Fibroblast of skin of left biceps (primary cell): ENCODE results near the gene LGALS4.
"Not testable (repeated sequence)": the region's sequence is repeated elsewhere in the genome, so short reads cannot be mapped to it uniquely, and the experiment has no call there.

Experiments used
- DNase-seq, 2 experiments: peaks; one replicate each; pipeline ENCODE4 v3.0.0-alpha.2; 2013; ENCODE audit warnings: low read depth in 2 of 2

The LGALS4 gene

GRCh38 chr19:38821230-38821825 lies 8.6 kb upstream of the LGALS4 start:
- not testable (repeated sequence) for DNase-seq

DNA sequence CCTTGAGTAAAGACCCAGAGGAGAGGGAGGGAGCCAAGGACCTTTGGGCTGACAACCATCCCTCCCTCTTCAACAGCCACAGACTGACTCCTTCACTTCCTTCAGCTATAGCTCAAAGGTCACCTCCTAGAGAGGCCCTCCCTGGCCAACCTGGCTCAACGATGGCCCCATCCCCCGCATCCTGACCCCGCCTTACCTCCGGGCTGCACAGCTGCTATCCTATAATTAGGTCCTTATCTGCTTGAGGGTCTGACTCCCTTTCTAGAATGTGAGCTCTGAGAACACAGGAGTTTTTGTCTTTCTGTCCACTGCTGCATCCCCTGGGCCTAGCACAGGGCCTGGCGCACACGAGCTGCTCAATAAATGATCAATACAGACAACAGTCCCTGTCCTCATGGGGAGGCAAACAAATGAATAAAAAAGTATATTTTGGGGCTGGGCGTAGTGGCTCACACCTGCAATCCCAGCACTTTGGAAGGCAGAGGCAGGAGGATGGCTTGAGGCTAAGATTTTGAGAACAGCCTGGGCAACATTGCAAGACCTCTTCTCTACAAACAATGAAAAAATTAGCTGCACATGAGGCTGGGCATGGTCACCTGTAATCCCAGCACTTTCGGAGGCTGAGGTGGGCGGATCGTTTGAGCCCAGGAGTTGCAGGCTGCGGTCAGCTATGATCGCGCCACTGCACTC lies 6.6 kb upstream of the LGALS4 start:
- DNase-seq, result no peak

- DNase-seq, result no peak
Measured at GRCh38 chr19:38817081-38817480, 4.3 kb upstream of the LGALS4 start.

DNA sequence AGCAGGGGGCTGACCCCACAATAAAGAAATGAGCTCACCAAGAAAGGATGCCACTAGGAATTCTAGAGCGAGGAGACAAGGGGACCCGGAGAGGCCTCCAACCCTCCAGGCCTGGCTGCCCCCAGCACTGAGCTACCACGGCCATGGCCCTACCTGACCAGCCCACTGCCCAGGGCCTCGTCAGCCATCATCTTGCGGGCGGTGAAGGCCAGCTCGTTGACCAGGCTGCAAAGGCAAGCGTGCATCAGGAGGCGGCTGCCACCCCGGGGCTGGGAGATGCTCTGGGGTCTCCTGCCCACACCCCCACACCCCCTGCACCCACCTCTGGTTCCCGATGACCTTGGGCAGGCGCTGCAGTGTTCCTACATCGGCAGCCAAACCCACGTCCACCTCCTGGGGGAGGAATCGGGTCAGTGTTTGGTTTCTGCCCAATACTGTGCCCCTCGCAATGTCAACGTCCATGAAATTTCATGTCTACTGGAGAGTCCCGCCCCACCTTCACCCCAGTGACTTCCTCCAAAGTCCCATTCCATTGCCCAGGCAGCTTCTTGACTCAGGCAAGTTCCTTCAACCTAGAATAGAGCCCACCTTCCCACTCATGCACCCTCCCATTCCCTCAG lies 3.5 kb upstream of the LGALS4 start:
- DNase-seq, result no peak

DNA sequence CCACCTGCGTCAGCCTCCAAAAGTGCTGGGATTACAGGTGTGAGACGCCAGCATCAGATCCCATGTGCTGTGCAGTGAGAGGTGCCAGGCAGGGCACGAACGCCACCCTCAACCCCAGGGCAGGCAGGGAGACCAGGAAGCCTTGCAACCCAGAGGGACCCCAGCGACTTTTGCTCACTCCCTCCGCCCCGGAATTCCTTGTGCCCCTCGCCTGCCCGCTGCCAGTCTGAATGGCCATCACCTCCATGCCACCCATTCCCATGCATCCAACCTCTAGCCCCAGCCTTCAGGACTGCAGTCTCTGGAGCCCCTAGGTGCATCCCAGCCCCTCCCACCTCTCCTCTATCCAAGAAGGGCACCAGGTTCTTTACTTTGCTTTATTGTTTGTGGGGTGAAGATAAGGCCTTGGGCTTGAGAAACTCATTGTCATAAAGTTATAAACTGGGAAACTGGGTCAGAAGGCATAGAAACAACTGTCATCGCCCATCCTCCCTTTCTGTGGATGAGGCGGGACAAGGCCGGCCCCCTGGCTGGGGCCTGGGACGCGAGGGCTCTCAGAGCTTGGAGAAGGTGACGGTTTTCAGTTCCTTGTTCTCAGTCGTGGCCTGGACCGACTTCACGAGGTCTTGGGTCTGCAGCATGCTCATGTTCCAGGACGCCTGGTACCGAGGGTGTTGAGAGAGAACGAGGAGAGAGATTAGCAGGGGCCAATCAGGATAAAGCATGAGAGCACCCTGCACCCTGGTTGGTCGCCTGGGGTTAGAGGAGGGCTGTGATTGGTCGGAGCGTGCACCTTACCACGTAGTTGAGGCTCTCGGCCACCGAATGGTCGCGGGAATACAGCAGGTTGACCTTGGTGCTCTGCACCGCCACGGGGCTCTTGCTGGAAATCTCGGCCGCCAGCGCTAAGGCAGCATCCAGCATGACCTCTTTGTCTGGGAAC lies 2.6 kb upstream of the LGALS4 start:
- DNase-seq, result no peak

- DNase-seq, result not testable (repeated sequence)
Measured at GRCh38 chr19:38813932-38814331, 1.2 kb upstream of the LGALS4 start.

- DNase-seq, result no peak
Measured at GRCh38 chr19:38813323-38813722, 578 bp upstream of the LGALS4 start.

GRCh38 chr19:38812009-38812840 lies 520 bp downstream of the LGALS4 start:
- no peak for DNase-seq

GRCh38 chr19:38809592-38810252 lies 3.0 kb downstream of the LGALS4 start:
- DNase-seq, result no peak

DNA sequence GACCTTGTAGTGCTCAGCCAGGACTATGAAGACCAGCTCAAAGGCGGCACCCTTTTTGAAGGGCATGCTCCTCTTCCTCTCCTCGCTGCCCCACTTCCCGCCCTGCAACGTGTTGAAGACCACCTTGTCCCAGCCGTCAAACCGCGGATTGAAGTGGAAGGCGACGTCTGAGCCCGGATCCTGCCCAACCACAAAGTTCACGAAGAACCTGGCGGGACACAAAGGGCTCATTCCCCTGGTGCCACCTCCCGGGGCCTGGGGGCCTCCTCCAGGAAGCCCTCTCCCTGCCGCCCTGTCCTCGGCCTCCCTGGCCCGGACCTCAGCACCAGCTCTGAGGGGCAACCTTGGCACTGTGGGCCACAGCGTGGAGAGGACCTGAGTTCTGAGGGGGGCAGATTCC lies 4.0 kb downstream of the LGALS4 start:
- DNase-seq, result no peak

DNA sequence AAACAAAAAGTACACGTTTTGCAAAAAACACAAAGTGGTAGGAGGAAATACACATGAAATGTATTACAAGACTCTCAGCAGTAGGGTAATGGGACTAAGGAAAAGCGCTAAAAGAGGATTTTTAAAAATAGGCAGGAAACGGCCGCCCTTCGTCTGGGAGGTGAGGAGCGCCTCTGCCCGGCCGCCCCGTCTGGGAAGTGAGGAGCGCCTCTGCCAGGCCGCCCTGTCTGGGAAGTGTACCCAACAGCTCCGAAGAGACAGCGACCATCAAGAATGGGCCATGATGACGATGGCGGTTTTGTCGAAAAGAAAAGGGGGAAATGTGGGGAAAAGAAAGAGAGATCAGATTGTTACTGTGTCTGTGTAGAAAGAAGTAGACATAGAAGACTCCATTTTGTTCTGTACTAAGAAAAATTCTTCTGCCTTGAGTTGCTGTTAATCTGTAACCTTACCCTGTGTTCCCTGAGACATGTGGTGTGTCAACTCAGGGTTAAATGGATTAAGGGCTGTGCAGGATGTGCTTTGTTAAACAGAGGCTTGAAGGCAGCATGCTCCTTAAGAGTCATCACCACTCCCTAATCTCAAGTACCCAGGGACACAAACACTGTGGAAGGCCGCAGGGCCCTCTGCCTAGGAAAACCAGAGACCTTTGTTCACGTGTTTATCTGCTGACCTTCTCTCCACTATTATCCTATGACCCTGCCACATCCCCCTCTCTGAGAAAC lies 5.2 kb downstream of the LGALS4 start:
- not testable (repeated sequence) for DNase-seq

- DNase-seq, result no peak
Measured at GRCh38 chr19:38806371-38806770, 6.4 kb downstream of the LGALS4 start.

GRCh38 chr19:38805180-38805579 lies 7.6 kb downstream of the LGALS4 start:
- no peak for DNase-seq

DNA sequence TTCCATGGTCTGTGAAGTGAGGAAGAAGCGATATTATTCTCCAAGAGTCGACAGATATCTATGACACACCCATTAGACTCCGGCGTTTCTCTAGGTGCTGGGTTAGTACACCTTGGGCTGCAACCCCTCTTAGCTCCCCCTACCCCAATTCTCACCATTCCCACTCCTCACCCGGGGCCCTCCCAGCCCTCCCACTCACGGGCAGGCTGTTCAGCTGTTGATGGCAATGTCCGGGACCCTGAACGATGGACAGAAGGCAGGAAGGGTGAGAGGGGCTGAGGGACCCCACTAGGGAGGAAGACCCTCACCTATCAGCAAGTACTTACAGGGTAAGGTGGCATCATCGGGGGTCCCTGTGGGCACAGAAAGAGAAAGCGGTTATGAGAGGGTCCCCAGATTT lies 9.2 kb downstream of the LGALS4 start:
- no peak for DNase-seq

DNA sequence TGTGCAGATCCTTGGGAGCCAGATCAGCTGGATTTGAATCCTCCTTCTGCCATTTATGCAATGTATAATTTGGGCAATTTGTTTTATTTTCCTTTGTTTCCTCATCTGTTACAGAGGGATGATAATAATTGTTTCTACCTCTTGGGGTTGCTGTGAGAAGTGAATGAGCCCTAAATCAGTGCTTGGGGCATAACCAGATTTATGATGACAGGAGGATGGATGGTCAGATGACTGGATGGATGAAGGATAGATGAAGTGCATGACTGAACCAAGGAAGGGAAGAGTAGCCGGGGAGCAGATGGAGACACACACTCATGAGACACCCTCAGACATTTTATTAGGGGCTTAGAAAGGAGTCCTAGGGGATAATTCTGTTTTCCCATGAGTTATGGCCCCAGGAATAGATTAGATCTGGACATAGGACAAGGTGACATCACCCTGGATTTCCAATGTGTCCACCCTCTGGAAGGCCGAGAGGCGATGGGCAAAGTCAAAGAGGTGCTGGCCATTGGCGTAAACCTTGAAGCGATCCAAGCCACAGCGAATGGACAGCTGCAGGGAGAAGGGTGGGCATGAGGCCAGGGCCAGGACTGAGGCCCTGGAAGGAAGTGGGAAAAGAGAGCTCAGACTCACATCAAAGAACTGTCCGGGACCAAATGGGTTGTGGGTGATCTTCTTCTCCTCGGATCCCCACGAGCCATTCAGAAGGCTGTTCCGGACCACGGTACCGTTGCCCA lies 11.2 kb downstream of the LGALS4 start:
- no peak for DNase-seq

DNA sequence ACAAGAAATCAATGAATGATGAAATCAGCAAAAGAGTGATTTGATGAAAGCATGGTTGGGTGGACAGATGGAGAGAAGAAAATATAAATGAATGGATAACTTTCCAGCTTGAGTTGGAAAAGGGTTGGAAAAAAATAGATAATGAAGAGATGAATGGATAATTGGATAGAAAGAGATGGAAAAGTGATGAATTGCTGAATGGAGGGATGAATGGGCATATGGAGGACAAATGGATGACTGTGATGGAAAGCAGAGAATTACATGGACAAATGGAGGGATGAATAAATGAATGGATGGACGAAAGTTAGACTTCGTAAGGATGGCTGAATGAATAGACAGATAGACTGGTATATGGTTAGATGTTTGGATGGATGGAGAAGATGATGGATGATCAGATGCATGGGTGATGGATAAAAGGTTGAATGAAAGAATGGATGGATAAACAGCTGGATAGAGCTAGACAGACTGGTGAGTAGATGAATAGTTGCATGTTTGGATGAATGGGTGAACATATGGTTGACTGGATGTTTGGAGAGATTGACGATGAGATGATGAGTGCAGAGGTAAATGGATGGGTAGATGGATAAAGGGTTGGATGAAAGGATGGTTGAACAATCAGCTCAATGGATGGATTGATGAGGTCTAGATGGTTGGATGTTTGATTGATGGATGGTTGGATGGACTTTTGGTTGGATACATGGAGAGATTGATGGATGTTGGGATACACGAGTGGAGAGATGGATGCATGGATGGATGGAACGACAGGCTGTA lies 12.0 kb downstream of the LGALS4 start:
- no peak for DNase-seq

DNA sequence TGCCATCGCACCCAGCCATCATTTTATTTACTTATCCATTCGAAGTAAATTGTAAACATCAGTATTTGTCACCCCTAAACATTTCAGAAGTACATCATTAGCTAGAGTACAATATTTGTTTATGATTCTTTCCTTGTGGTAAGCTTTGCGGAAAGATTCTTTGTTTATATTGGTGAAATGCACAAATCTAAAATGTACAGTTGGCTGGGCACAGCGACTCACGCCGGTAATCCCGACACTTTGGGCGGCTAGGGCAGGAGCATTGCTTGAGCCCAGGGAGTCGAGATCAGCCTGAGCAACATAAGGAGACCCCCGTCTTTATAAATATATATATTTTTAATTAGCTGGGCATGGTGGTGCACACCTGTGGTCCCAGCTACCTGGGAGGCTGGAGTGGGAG lies 13.6 kb downstream of the LGALS4 start:
- DNase-seq, result no peak

DNA sequence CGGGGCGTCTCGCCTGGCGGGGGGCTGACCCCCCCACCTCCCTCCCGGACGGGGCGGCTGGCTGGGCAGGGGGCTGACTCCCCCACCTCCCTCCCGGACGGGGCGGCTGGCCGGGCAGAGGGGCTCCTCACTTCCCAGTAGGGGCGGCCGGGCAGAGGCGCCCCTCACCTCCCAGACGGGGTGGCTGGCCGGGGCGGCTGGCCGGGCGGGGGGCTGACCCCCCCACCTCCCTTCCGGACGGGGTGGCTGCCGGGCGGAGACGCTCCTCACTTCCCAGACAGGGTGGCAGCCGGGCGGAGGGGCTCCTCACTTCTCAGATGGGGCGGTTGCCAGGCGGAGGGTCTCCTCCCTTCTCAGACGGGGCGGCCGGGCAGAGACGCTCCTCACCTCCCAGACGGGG lies 15.0 kb downstream of the LGALS4 start:
- DNase-seq, result not testable (repeated sequence)

DNA sequence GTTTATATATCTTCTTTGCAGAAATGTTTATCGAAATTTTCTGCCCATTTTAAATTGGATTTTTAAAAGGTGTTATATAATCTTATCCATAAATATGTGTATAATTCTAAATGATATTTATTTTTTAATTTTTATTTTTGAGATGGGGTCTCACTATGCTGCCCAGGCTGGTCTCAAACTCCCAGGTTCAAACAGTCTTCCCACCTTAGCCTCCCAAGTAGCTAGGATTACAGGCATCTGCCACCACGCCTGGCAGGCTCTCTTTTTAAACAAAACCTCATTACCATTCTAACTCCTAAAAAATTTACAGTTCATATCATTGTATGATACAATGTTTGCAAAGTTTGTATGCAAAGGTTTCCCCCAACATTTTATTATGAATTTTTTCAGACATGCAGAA lies 16.6 kb downstream of the LGALS4 start:
- no peak for DNase-seq
